HL-60 (cell line): ENCODE results near the gene OTOA.
"Not testable (repeated sequence)": the region's sequence is repeated elsewhere in the genome, so short reads cannot be mapped to it uniquely, and the experiment has no call there.

Experiments
- CTCF ChIP-seq: IDR thresholded peaks from one replicate; pipeline ENCODE4 v1.5.1; 2011; ENCODE audit warnings: low read length, control low read depth, inconsistent platforms; ENCODE audit not compliant: insufficient read depth
- POLR2AphosphoS5 ChIP-seq: IDR thresholded peaks from 2 replicates; pipeline ENCODE4 v1.6.1; 2012; ENCODE audit warnings: low read depth
- SPI1 ChIP-seq: IDR thresholded peaks from 2 replicates; pipeline ENCODE4 v1.6.1; 2012; ENCODE audit warnings: low read depth, mild to moderate bottlenecking, borderline replicate concordance
- TF ChIP-seq, protein P1 (sequence below): IDR thresholded peaks from 2 replicates; pipeline ENCODE4 v1.6.1; 2012; ENCODE audit warnings: low read depth; ENCODE audit not compliant: insufficient replicate concordance

DNA sequence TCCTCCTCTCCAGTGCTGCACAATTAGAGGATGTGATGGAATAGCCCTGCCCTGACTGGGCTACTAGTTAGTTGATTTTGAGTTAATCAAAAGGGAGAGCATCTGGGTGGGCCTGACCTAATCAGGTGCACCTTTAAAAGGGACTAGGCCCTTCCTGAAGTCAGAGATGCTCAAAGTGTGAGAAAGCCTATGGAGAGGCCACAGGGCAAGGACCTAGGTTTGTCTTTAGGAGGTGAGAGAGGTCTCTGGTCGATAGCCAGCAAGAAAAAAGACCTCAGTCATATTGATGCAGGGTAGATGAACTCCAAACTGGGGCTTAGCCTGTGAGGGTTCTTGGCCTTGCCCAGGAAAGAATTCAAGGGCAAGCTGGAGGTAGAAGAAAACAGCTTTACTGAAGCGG lies 104.5 kb downstream of the OTOA start:
- TF ChIP-seq, protein P1, sequence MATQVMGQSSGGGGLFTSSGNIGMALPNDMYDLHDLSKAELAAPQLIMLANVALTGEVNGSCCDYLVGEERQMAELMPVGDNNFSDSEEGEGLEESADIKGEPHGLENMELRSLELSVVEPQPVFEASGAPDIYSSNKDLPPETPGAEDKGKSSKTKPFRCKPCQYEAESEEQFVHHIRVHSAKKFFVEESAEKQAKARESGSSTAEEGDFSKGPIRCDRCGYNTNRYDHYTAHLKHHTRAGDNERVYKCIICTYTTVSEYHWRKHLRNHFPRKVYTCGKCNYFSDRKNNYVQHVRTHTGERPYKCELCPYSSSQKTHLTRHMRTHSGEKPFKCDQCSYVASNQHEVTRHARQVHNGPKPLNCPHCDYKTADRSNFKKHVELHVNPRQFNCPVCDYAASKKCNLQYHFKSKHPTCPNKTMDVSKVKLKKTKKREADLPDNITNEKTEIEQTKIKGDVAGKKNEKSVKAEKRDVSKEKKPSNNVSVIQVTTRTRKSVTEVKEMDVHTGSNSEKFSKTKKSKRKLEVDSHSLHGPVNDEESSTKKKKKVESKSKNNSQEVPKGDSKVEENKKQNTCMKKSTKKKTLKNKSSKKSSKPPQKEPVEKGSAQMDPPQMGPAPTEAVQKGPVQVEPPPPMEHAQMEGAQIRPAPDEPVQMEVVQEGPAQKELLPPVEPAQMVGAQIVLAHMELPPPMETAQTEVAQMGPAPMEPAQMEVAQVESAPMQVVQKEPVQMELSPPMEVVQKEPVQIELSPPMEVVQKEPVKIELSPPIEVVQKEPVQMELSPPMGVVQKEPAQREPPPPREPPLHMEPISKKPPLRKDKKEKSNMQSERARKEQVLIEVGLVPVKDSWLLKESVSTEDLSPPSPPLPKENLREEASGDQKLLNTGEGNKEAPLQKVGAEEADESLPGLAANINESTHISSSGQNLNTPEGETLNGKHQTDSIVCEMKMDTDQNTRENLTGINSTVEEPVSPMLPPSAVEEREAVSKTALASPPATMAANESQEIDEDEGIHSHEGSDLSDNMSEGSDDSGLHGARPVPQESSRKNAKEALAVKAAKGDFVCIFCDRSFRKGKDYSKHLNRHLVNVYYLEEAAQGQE, result not testable (repeated sequence)
- TF ChIP-seq SPI1, CTCF, POLR2AphosphoS5: not testable (repeated sequence)
